Measurements from ENCODE around the gene ACSF2. TPM values are rescaled to one million over a fixed set of nuclear protein-coding genes. Genes with fewer than 3 reads are reported as not detected.
"Not testable (repeated sequence)": the region's sequence is repeated elsewhere in the genome, so short reads cannot be mapped to it uniquely, and the experiment has no call there.

The ACSF2 gene
- total RNA-seq, 2 experiments from 2014 or later, result 33.1 to 33.4 TPM

- ChIA-PET CTCF (interaction anchor here (2.9 kb wide), 1 partner anchor 77 kb away, joined by 11 read pairs; the partner anchor contains the start of gene LRRC59), POLR2A (interaction anchor here (1.1 kb wide), 1 partner anchor 48 kb away, joined by 3 read pairs; the partner anchor contains the start of gene ACSF2)
- peaks cover 4% of the 10 kb centered on the region for H3K27me3 Mint-ChIP-seq (ENCODE audit: low read depth)
- no peak overlapping the region for H3K27ac Mint-ChIP-seq
- DNase-seq (no peak), ATAC-seq (no peak)
- peaks cover 7% of the 10 kb centered on the region for H3K36me3 Mint-ChIP-seq (ENCODE audit: low read depth)
- no peaks in the 10 kb centered on the region for H3K9me3 Mint-ChIP-seq (ENCODE audit: insufficient read depth)
- peaks cover 19% of the 10 kb centered on the region for H3K4me1 Mint-ChIP-seq (ENCODE audit: low read depth)
- no peak overlapping the region for H3K4me3 Mint-ChIP-seq
Observed at GRCh38 chr17:50474523-50474922, 48.5 kb downstream of the ACSF2 start.

GRCh38 chr17:50475362-50475761, 49.3 kb downstream of the ACSF2 start:
- no peaks in the 10 kb centered on the region for H3K9me3 Mint-ChIP-seq (ENCODE audit: insufficient read depth)
- DNase-seq, result no peak
- no peak for ATAC-seq
- POLR2A ChIA-PET, result interaction anchor here (1.1 kb wide), 1 partner anchor 49 kb away, joined by 3 read pairs; the partner anchor contains the start of gene ACSF2
- peaks cover 3% of the 10 kb centered on the region for H3K27me3 Mint-ChIP-seq (ENCODE audit: low read depth)
- H3K4me1 Mint-ChIP-seq (ENCODE audit: low read depth), result peaks cover 28% of the 10 kb centered on the region
- CTCF ChIA-PET, result interaction anchor here (2.9 kb wide), 1 partner anchor 77 kb away, joined by 11 read pairs; the partner anchor contains the start of gene LRRC59
- H3K4me3 Mint-ChIP-seq, result no peak overlapping the region
- peaks cover 7% of the 10 kb centered on the region for H3K36me3 Mint-ChIP-seq (ENCODE audit: low read depth)
- H3K27ac Mint-ChIP-seq, result no peak overlapping the region

- H3K4me1 Mint-ChIP-seq (ENCODE audit: low read depth), result peaks cover 24% of the 10 kb centered on the region
- not testable (repeated sequence) for H3K27ac Mint-ChIP-seq; H3K36me3 Mint-ChIP-seq (ENCODE audit: low read depth); ATAC-seq; H3K9me3 Mint-ChIP-seq (ENCODE audit: insufficient read depth); H3K4me3 Mint-ChIP-seq; DNase-seq; H3K27me3 Mint-ChIP-seq (ENCODE audit: low read depth)
- ChIA-PET CTCF (interaction anchor here (1.0 to 1.3 kb wide), 2 partner anchors 78 to 150 kb away, joined by 3 to 6 read pairs; partner anchors contain the start of gene LRRC59), POLR2A (interaction anchor here (0.7 to 1.1 kb wide), 2 partner anchors 50 to 103 kb away, joined by 3 to 5 read pairs; partner anchors contain the start of genes ACSF2, EME1 and MRPL27)
Observed at GRCh38 chr17:50475775-50476544, 49.9 kb downstream of the ACSF2 start.

GRCh38 chr17:50476545-50477315, 50.7 kb downstream of the ACSF2 start:
- DNase-seq (no peak), ATAC-seq (no peak)
- CTCF ChIA-PET, result interaction anchor here (0.9 to 1.3 kb wide), 3 partner anchors 79 to 150 kb away, joined by 3 to 6 read pairs (median 3); partner anchors contain the start of gene LRRC59
- Mint-ChIP-seq H3K27me3 (ENCODE audit: low read depth) (peaks cover 3% of the 10 kb centered on the region), H3K4me1 (ENCODE audit: low read depth) (peaks cover 17% of the 10 kb centered on the region), H3K27ac (no peak overlapping the region), H3K9me3 (ENCODE audit: insufficient read depth) (no peaks in the 10 kb centered on the region), H3K4me3 (no peak overlapping the region), H3K36me3 (ENCODE audit: low read depth) (peaks cover 7% of the 10 kb centered on the region)
- POLR2A ChIA-PET, result interaction anchor here (0.7 to 1.1 kb wide), 2 partner anchors 79 to 104 kb away, joined by 3 to 5 read pairs; partner anchors contain the start of genes EME1, LRRC59 and MRPL27

GRCh38 chr17:50477976-50478375, 52.0 kb downstream of the ACSF2 start:
- POLR2A ChIA-PET, result interaction anchor here (1.0 to 1.1 kb wide), 2 partner anchors 81 kb away, joined by 3 to 4 read pairs; partner anchors contain the start of gene LRRC59
- Mint-ChIP-seq H3K36me3 (ENCODE audit: low read depth) (peaks cover 9% of the 10 kb centered on the region), H3K9me3 (ENCODE audit: insufficient read depth) (no peaks in the 10 kb centered on the region), H3K27me3 (ENCODE audit: low read depth) (peaks cover 3% of the 10 kb centered on the region), H3K4me3 (peak overlapping the region; percentile 75), H3K4me1 (ENCODE audit: low read depth) (peaks cover 18% of the 10 kb centered on the region), H3K27ac (peak overlapping the region; percentile 87)
- CTCF ChIA-PET, result interaction anchor here (0.6 to 2.5 kb wide), 17 partner anchors 27 to 216 kb away, joined by 3 to 34 read pairs (median 3); partner anchors contain the start of genes ACSF2 and LRRC59
- DNase-seq (no peak), ATAC-seq (no peak)

GRCh38 chr17:50478391-50479381, 52.7 kb downstream of the ACSF2 start, which contains the start of gene RSAD1:
Gene RSAD1, plus strand, starts transcription at chr17:50478860. Its CDS starts 25 bp downstream, at chr17:50478885.
- H3K9me3 Mint-ChIP-seq (ENCODE audit: insufficient read depth), result no peaks in the 10 kb centered on the region

GRCh38 chr17:50479522-50480141, 53.6 kb downstream of the ACSF2 start:
- peak; percentile 78 for DNase-seq
- Mint-ChIP-seq H3K9me3 (ENCODE audit: insufficient read depth) (no peaks in the 10 kb centered on the region), H3K27me3 (ENCODE audit: low read depth) (peaks cover 3% of the 10 kb centered on the region), H3K4me1 (ENCODE audit: low read depth) (peaks cover 18% of the 10 kb centered on the region), H3K36me3 (ENCODE audit: low read depth) (peaks cover 13% of the 10 kb centered on the region), H3K27ac (peak overlapping the region; percentile 61), H3K4me3 (peak overlapping the region; percentile 83)
- POLR2A ChIA-PET, result interaction anchor here (0.7 to 1.3 kb wide), 6 partner anchors 10 to 120 kb away, joined by 3 to 4 read pairs (median 3); partner anchors contain the start of genes EME1 and MRPL27
- CTCF ChIA-PET, result interaction anchor here (0.7 to 2.5 kb wide), 30 partner anchors 9 to 279 kb away, joined by 3 to 34 read pairs (median 4); partner anchors contain the start of genes ACSF2, LRRC59 and SPATA20
- peak; percentile 57 for ATAC-seq

More at GRCh38 chr17:50478391-50479381, 52.7 kb downstream of the ACSF2 start, which contains the start of gene RSAD1:
- ChIA-PET POLR2A (interaction anchor here (0.7 to 1.3 kb wide), 8 partner anchors 11 to 119 kb away, joined by 3 to 4 read pairs (median 3); partner anchors contain the start of genes EME1, LRRC59 and MRPL27), CTCF (interaction anchor here (0.6 to 2.5 kb wide), 38 partner anchors 8 to 279 kb away, joined by 3 to 34 read pairs (median 3); partner anchors contain the start of genes ACSF2, LRRC59 and SPATA20)
- H3K4me3 Mint-ChIP-seq, result peak within 1 kb of the TSS; percentile 83
- peaks cover 9% of the 10 kb centered on the region for H3K36me3 Mint-ChIP-seq (ENCODE audit: low read depth)
- DNase-seq (peak; percentile 90), ATAC-seq (peak; percentile 96)
- H3K27me3 Mint-ChIP-seq (ENCODE audit: low read depth), result peaks cover 3% of the 10 kb centered on the region
- peak within 1 kb of the TSS; percentile 87 for H3K27ac Mint-ChIP-seq
- peaks cover 18% of the 10 kb centered on the region for H3K4me1 Mint-ChIP-seq (ENCODE audit: low read depth)

- no peak overlapping the region for H3K27ac Mint-ChIP-seq
- ChIA-PET POLR2A (interaction anchor here (0.9 to 1.1 kb wide), 2 partner anchors 9 to 84 kb away, joined by 3 to 4 read pairs; no protein-coding TSS in a partner anchor), CTCF (interaction anchor here (1.0 to 2.5 kb wide), 14 partner anchors 9 to 280 kb away, joined by 3 to 34 read pairs (median 6); partner anchors contain the start of gene LRRC59)
- peaks cover 18% of the 10 kb centered on the region for H3K4me1 Mint-ChIP-seq (ENCODE audit: low read depth)
- H3K36me3 Mint-ChIP-seq (ENCODE audit: low read depth), result peaks cover 13% of the 10 kb centered on the region
- peaks cover 3% of the 10 kb centered on the region for H3K27me3 Mint-ChIP-seq (ENCODE audit: low read depth)
- ATAC-seq (no peak), DNase-seq (no peak)
- H3K9me3 Mint-ChIP-seq (ENCODE audit: insufficient read depth), result no peaks in the 10 kb centered on the region
- peak overlapping the region; percentile 83 for H3K4me3 Mint-ChIP-seq
Observed at GRCh38 chr17:50480142-50480764, 54.2 kb downstream of the ACSF2 start.

- no peak for ATAC-seq
- ChIA-PET POLR2A (no interaction called here), CTCF (interaction anchor here (1.2 kb wide), 1 partner anchor 108 kb away, joined by 3 read pairs; no protein-coding TSS in a partner anchor)
- Mint-ChIP-seq H3K9me3 (ENCODE audit: insufficient read depth) (no peaks in the 10 kb centered on the region), H3K27ac (no peak overlapping the region), H3K36me3 (ENCODE audit: low read depth) (peaks cover 13% of the 10 kb centered on the region), H3K4me1 (ENCODE audit: low read depth) (peaks cover 18% of the 10 kb centered on the region), H3K27me3 (ENCODE audit: low read depth) (peaks cover 3% of the 10 kb centered on the region), H3K4me3 (no peak overlapping the region)
- no peak for DNase-seq
Observed at GRCh38 chr17:50480854-50481490, 55.0 kb downstream of the ACSF2 start.
